ENCODE data around the gene TMEM98.
"Not testable (repeated sequence)": the region's sequence is repeated elsewhere in the genome, so short reads cannot be mapped to it uniquely, and the experiment has no call there.

GRCh38 chr17:32926789-32927188 is 1.2 kb upstream of the TMEM98 start:
- TF ChIP-seq, protein P1, sequence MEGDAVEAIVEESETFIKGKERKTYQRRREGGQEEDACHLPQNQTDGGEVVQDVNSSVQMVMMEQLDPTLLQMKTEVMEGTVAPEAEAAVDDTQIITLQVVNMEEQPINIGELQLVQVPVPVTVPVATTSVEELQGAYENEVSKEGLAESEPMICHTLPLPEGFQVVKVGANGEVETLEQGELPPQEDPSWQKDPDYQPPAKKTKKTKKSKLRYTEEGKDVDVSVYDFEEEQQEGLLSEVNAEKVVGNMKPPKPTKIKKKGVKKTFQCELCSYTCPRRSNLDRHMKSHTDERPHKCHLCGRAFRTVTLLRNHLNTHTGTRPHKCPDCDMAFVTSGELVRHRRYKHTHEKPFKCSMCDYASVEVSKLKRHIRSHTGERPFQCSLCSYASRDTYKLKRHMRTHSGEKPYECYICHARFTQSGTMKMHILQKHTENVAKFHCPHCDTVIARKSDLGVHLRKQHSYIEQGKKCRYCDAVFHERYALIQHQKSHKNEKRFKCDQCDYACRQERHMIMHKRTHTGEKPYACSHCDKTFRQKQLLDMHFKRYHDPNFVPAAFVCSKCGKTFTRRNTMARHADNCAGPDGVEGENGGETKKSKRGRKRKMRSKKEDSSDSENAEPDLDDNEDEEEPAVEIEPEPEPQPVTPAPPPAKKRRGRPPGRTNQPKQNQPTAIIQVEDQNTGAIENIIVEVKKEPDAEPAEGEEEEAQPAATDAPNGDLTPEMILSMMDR (IDR thresholded peaks at IDR 0.05): not testable (repeated sequence)
- not testable (repeated sequence) for TF ChIP-seq POLR2A, EP300 (IDR thresholded peaks at IDR 0.05)

All from ovary (tissue), 3 donors.